IMR-90 (cell line): ENCODE data around the gene PHF5A. TPM values are rescaled to one million over a fixed set of nuclear protein-coding genes. Genes with fewer than 3 reads are reported as not detected.

Experiments
- ATAC-seq: fragments of 200-7000 bp; cut with Tn5 transposase; 2 replicates; pipeline ENCODE4 v1.9.1; 2020; ENCODE audit warnings: low read depth, mild to moderate bottlenecking, moderate library complexity
- BruUV-seq: library from RNA; stranded (reverse); fragments of 400-500 nt; replicated peaks from 2 replicates; lab custom pipeline; 2021; lab: Mats Ljungman, UMichigan
- CTCF ChIA-PET: fragments of 300-600 bp; formaldehyde crosslinking; extraction: SDS; loops from one replicate; lab custom pipeline; 2021; ENCODE audit warnings: antibody characterized with exemption; lab: Yijun Ruan, JAX
- POLR2A ChIA-PET: fragments of 300-600 bp; sonication (Branson Sonifier 250); formaldehyde crosslinking; loops from one replicate; lab custom pipeline; 2022; ENCODE audit warnings: antibody characterized with exemption; ENCODE audit not compliant: unreplicated experiment; lab: Charles Lee
- DNase-seq: peaks from one replicate; pipeline ENCODE4 v3.0.0; 2013
- H2AFZ ChIP-seq: replicated peaks from 2 replicates; pipeline ENCODE3; 2013; ENCODE audit warnings: low read length, mild to moderate bottlenecking; ENCODE audit not compliant: poor library complexity
- H2AK5ac ChIP-seq: 2 replicates; pipeline ENCODE4 v1.6.1; 2013; ENCODE audit warnings: low read depth, low read length, inconsistent platforms
- H2AK9ac ChIP-seq: replicated peaks from 2 replicates; pipeline ENCODE3; 2013; ENCODE audit warnings: mild to moderate bottlenecking, low read depth, low read length, moderate library complexity; ENCODE audit not compliant: poor library complexity
- H2BK120ac ChIP-seq: 2 replicates; pipeline ENCODE4 v1.6.1; 2013; ENCODE audit warnings: low read depth, low read length, inconsistent platforms
- H2BK15ac ChIP-seq: 3 replicates; pipeline ENCODE4 v1.6.1; 2013; ENCODE audit warnings: low read depth, low read length, inconsistent platforms
- H2BK20ac ChIP-seq: 2 replicates; pipeline ENCODE4 v1.6.1; 2013; ENCODE audit warnings: low read depth, mild to moderate bottlenecking, inconsistent platforms, low read length, moderate library complexity
- H2BK5ac ChIP-seq: 2 replicates; pipeline ENCODE4 v1.6.1; 2013; ENCODE audit warnings: mild to moderate bottlenecking, low read depth, low read length, inconsistent platforms; ENCODE audit not compliant: poor library complexity, severe bottlenecking
- H3K14ac ChIP-seq: replicated peaks from 2 replicates; pipeline ENCODE4 v1.6.1; 2013; ENCODE audit warnings: low read depth, low read length, inconsistent platforms
- H3K18ac ChIP-seq: 2 replicates; pipeline ENCODE4 v1.6.1; 2013; ENCODE audit warnings: low read depth, low read length, control low read depth
- H3K23ac ChIP-seq: 2 replicates; pipeline ENCODE4 v1.6.1; 2013; ENCODE audit warnings: low read depth, low read length, inconsistent platforms
- H3K27ac ChIP-seq: 2 replicates; pipeline ENCODE4 v1.5.1; 2013; ENCODE audit warnings: mild to moderate bottlenecking, control low read depth, low read length; ENCODE audit not compliant: insufficient read depth
- H3K27me3 ChIP-seq: 2 replicates; pipeline ENCODE4 v1.6.1; 2013; ENCODE audit warnings: low read length; ENCODE audit not compliant: control insufficient read depth, insufficient read depth
- H3K36me3 ChIP-seq: 2 replicates; pipeline ENCODE4 v1.6.1; 2013; ENCODE audit warnings: low read length, mixed read lengths; ENCODE audit not compliant: control insufficient read depth, insufficient read depth
- H3K4ac ChIP-seq: 2 replicates; pipeline ENCODE4 v1.6.1; 2013; ENCODE audit warnings: low read depth, low read length, inconsistent platforms
- H3K4me1 ChIP-seq: 2 replicates; pipeline ENCODE4 v1.6.1; 2013; ENCODE audit warnings: low read length, mixed read lengths; ENCODE audit not compliant: control insufficient read depth, insufficient read depth
- H3K4me2 ChIP-seq: 2 replicates; pipeline ENCODE4 v1.6.1; 2013; ENCODE audit warnings: low read depth, mild to moderate bottlenecking, control low read depth, low read length, moderate library complexity
- H3K4me3 ChIP-seq: 2 replicates; pipeline ENCODE4 v1.5.1; 2013; ENCODE audit warnings: low read depth, mild to moderate bottlenecking, control low read depth, low read length, moderate library complexity; ENCODE audit not compliant: insufficient read depth
- H3K56ac ChIP-seq: 2 replicates; pipeline ENCODE4 v1.6.1; 2013; ENCODE audit warnings: low read length, inconsistent platforms; ENCODE audit not compliant: insufficient read depth; ENCODE audit errors: extremely low read depth
- H3K79me1 ChIP-seq, 2 experiments: 2 replicates each; pipeline ENCODE4 v1.6.1; 2013; ENCODE audit warnings: low read length in 2 of 2, inconsistent platforms in 1 of 2, low read depth in 1 of 2
- H3K9ac ChIP-seq: 2 replicates; pipeline ENCODE4 v1.6.1; 2013; ENCODE audit warnings: low read depth, low read length, control low read depth
- H3K9me1 ChIP-seq: 2 replicates; pipeline ENCODE4 v1.6.1; 2013; ENCODE audit warnings: low read length, inconsistent platforms; ENCODE audit not compliant: insufficient read depth
- H3K9me3 ChIP-seq: 2 replicates; pipeline ENCODE4 v1.6.1; 2013; ENCODE audit warnings: low read length; ENCODE audit not compliant: control insufficient read depth, insufficient read depth
- H4K20me1 ChIP-seq: 2 replicates; pipeline ENCODE4 v1.6.1; 2013; ENCODE audit warnings: low read length, inconsistent platforms; ENCODE audit not compliant: insufficient read depth
- H4K5ac ChIP-seq: 2 replicates; pipeline ENCODE4 v1.6.1; 2013; ENCODE audit warnings: mild to moderate bottlenecking, low read depth, low read length, control low read depth
- H4K8ac ChIP-seq, 2 experiments: 2 replicates each; pipeline ENCODE4 v1.6.1; 2013; ENCODE audit warnings: low read depth in 2 of 2, low read length in 2 of 2, control low read depth in 1 of 2, inconsistent platforms in 1 of 2
- H4K91ac ChIP-seq: 2 replicates; pipeline ENCODE4 v1.6.1; 2013; ENCODE audit warnings: low read depth, low read length, inconsistent platforms; ENCODE audit not compliant: insufficient read depth
- BHLHE40 ChIP-seq: fragments of 150-350 bp; IDR thresholded peaks from 2 replicates; pipeline ENCODE4 v1.6.1; 2016; ENCODE audit warnings: mild to moderate bottlenecking, low read depth, low read length
- CEBPB ChIP-seq: IDR thresholded peaks from 2 replicates; pipeline ENCODE4 v1.6.1; 2012; ENCODE audit warnings: low read depth, low read length, improper control_type of control experiment
- FOS ChIP-seq: fragments of 150-350 bp; IDR thresholded peaks from 2 replicates; pipeline ENCODE4 v1.6.1; 2016; ENCODE audit warnings: low read depth, low read length
- WGBS, 2 experiments: methylation state at CpG; one replicate each; pipeline versions ENCODE4 v1.1.5 to v1.1.7; 2013; ENCODE audit warnings: missing lambda C conversion rate in 2 of 2; ENCODE audit not compliant: insufficient read length in 1 of 2; ENCODE audit errors: extremely low coverage in 2 of 2; 5-methylcytosine and 5-hydroxymethylcytosine counted together
- dilution Hi-C: fragments of 300-500 bp; cut with HindIII; formaldehyde crosslinking; loops from one replicate; pipeline ENCODE4 v1.14.3; 2018; ENCODE audit warnings: low sequenced_read_pairs; ENCODE audit not compliant: unreplicated experiment
- in situ Hi-C: fragments of 300-500 bp; cut with MboI; formaldehyde crosslinking; loops from 3 replicates; pipeline ENCODE4 v1.14.3; 2019; ENCODE audit warnings: low sequenced_read_pairs, inconsistent platforms, mixed read lengths
- intact Hi-C: fragments of 100-400 bp; cut with micrococcal nuclease; formaldehyde crosslinking; loops from 2 replicates; pipeline ENCODE4 v1.10.0; 2022
- polyA plus RNA-seq, 3 experiments: library from polyadenylated mRNA; depleted of rRNA; stranded (reverse); fragments of >200 nt; gene quantifications; 2 replicates each; pipeline ENCODE4 v1.2.3, GENCODE V29; 2012; ENCODE audit warnings: low replicate concordance in 1 of 3
- total RNA-seq: library from RNA; depleted of rRNA; stranded (reverse); fragments of >200 nt; gene quantifications from 2 replicates; pipeline ENCODE4 v1.2.3, GENCODE V29; 2012

PHF5A gene
- total and polyA plus RNA-seq, 2 of the 4 experiments (the other 2 are of a cell fraction), result 50.9 to 54.9 TPM

- H4K20me1 ChIP-seq, result peaks cover 41% of the 10 kb centered on the region
- no peak overlapping the region for H3K18ac ChIP-seq
- H3K4me3 ChIP-seq, result no peak overlapping the region
- H3K4me1 ChIP-seq, result no peaks in the 10 kb centered on the region
- H3K79me1 ChIP-seq, result peaks cover 9 to 39% of the 10 kb centered on the region in 2 experiments
- intact Hi-C loops, result no loop called here
- ChIA-PET CTCF (no interaction called here), POLR2A (no interaction called here)
- in situ Hi-C loops, result no loop called here
- H2AK5ac ChIP-seq, result no peak overlapping the region
- no TSS peak for BruUV-seq
- no peak for DNase-seq
- no peaks in the 10 kb centered on the region for H3K27me3 ChIP-seq
- no peak overlapping the region for H3K4me2 ChIP-seq
- H3K27ac ChIP-seq, result no peak overlapping the region
- H2BK15ac ChIP-seq, result no peak overlapping the region
- 100% methylated on average over 1 of the region's 8 CpGs; no CpG with 5 or more reads in 1 of the 2 experiments for whole genome bisulfite sequencing, 2 experiments
- H2BK5ac ChIP-seq, result no peak overlapping the region
- H3K9me1 ChIP-seq, result peaks cover 11% of the 10 kb centered on the region
- ATAC-seq, result no peak
- no peaks in the 10 kb centered on the region for H3K9me3 ChIP-seq
- no peak overlapping the region for H3K56ac ChIP-seq
- no peak overlapping the region for H3K9ac ChIP-seq
- H3K4ac ChIP-seq, result no peak overlapping the region
- no peak overlapping the region for H3K23ac ChIP-seq
- no peak overlapping the region for H4K8ac ChIP-seq
- no peak overlapping the region for H2AFZ ChIP-seq
- H2BK20ac ChIP-seq, result no peak overlapping the region
- H2AK9ac ChIP-seq, result no peak overlapping the region
- no peak overlapping the region for H2BK120ac ChIP-seq
- dilution Hi-C loops, result no loop called here
- H4K91ac ChIP-seq, result no peak overlapping the region
- peaks cover 29% of the 10 kb centered on the region for H3K36me3 ChIP-seq
- no peak for TF ChIP-seq BHLHE40
- no peak for TF ChIP-seq CEBPB
- TF ChIP-seq FOS, result no peak
- no peak overlapping the region for H3K14ac ChIP-seq
- H4K5ac ChIP-seq, result no peak overlapping the region
Observed at GRCh38 chr22:41429951-41430332, 38.5 kb downstream of the PHF5A start.
